Activated T-cell treated with anti-CD3 and anti-CD28 coated beads, Interleukin-2, amount 50 U/mL, for 72 hours (primary cell): ENCODE measurements around the gene TAF4. TPM values are rescaled to one million over a fixed set of nuclear protein-coding genes. Genes with fewer than 3 reads are reported as not detected.

Source experiments
- ATAC-seq, 2 donors: fragments of 150-1000 bp; cut with Tn5 transposase; replicated peaks in 1 of 2; 2 replicates each; pipeline ENCODE4 v1.10.0; 2021; ENCODE audit warnings: moderate library complexity in 2 of 2, mild to moderate bottlenecking in 1 of 2
- DNase-seq, 2 donors: peaks; one replicate each; pipeline ENCODE4 v3.0.0; 2021 to 2022; ENCODE audit warnings: mixed read lengths in 1 of 2
- H3K27ac Mint-ChIP-seq: one replicate; pipeline ENCODE4 v1.8.0; 2022; ENCODE audit warnings: mild to moderate bottlenecking, moderate library complexity, mixed read lengths
- H3K27me3 Mint-ChIP-seq: one replicate; pipeline ENCODE4 v1.8.0; 2022; ENCODE audit warnings: low read depth, mixed read lengths
- H3K36me3 Mint-ChIP-seq, 2 donors: one replicate each; pipeline ENCODE4 v1.8.0; 2022; ENCODE audit warnings: mixed read lengths in 2 of 2, mild to moderate bottlenecking in 1 of 2; ENCODE audit not compliant: insufficient read depth in 2 of 2
- H3K4me1 Mint-ChIP-seq: one replicate; pipeline ENCODE4 v1.8.0; 2022; ENCODE audit warnings: low read depth, mixed read lengths
- H3K4me3 Mint-ChIP-seq, 2 donors: one replicate each; pipeline ENCODE4 v1.8.0; 2022; ENCODE audit warnings: mild to moderate bottlenecking in 2 of 2, mixed read lengths in 2 of 2, moderate library complexity in 2 of 2
- H3K9me3 Mint-ChIP-seq, 2 donors: one replicate each; pipeline ENCODE4 v1.8.0; 2022; ENCODE audit warnings: mixed read lengths in 2 of 2
- total RNA-seq, 2 donors: library from RNA; stranded (reverse); gene quantifications; one replicate each; pipeline ENCODE4 v1.2.3, GENCODE V29; 2022

TAF4 gene
- total RNA-seq, 2 donors from 2014 or later = 15.7 to 21.5 TPM

DNA sequence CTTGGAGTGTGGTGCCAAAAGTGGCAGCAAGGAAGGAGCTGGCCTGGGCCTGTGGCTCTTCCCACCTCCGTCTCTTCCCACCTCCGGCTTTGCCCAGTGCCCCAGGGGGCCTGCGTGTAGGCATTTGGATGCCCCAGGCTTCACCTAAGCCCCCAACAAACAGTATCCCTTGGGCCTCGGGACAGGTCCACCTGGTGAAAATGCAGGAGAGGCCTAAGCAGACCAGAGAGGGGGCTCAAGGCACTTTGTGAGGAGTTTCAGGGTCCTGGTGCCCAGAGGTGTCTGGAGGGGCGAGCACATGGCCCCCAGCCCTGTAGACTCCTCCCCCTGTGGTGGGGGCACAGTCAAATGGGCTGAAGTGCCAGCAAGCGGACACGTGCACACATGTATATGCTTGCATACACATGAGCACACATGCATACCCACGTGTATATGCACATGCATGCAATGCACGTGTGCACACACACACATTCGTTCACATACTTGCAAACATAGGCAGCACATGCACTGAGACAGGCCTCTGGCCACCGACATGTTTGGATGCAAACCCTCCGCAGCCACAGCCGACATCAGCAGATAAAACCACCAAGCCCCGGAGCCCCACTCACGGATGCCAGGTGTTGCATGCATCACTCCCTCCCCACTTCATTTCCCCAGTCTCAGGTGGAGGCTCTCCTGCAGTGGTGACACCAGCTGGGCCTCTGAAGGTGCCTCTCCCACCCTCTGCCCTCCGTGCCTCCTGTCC lies 124.5 kb downstream of the TAF4 start:
- no peaks in the 10 kb centered on the region for H3K27me3 Mint-ChIP-seq
- H3K27ac Mint-ChIP-seq = no peak overlapping the region
- no peak overlapping the region for H3K4me3 Mint-ChIP-seq
- DNase-seq (no peak), ATAC-seq (no peak)
- no peaks in the 10 kb centered on the region for H3K9me3 Mint-ChIP-seq
- H3K36me3 Mint-ChIP-seq = no peaks in the 10 kb centered on the region
- H3K4me1 Mint-ChIP-seq = no peaks in the 10 kb centered on the region

DNA sequence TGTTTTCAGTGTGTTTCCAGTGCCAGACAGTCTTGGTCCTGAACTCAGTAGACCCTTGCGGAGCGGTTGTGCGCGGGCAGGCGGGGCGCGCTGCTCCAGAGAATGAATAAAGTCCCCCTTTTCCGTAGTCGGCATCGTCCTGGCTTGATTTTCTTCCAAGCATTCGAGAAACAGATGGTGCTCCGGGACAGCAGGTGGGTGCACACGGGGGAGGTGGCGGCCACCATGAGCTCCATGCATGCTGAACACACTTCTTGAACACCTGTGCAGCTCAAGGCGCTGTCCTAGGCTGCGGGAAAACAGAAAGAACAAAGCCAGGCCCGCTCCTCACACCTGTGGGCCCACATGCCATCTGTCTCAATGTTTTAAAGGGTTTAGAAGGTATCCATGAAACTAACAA lies 125.2 kb downstream of the TAF4 start:
- H3K4me1 Mint-ChIP-seq = no peaks in the 10 kb centered on the region
- H3K36me3 Mint-ChIP-seq = no peaks in the 10 kb centered on the region
- no peaks in the 10 kb centered on the region for H3K27me3 Mint-ChIP-seq
- no peak overlapping the region for H3K27ac Mint-ChIP-seq
- no peak for DNase-seq
- H3K4me3 Mint-ChIP-seq = no peak overlapping the region
- ATAC-seq = no peak
- no peaks in the 10 kb centered on the region for H3K9me3 Mint-ChIP-seq

- H3K4me1 Mint-ChIP-seq = no peaks in the 10 kb centered on the region
- H3K9me3 Mint-ChIP-seq = no peaks in the 10 kb centered on the region
- H3K27me3 Mint-ChIP-seq = no peaks in the 10 kb centered on the region
- no peak overlapping the region for H3K4me3 Mint-ChIP-seq
- DNase-seq (no peak), ATAC-seq (no peak)
- H3K36me3 Mint-ChIP-seq = no peaks in the 10 kb centered on the region
- no peak overlapping the region for H3K27ac Mint-ChIP-seq
These were observed 125.9 kb downstream of the TAF4 start for GRCh38 chr20:61939691-61940360.

DNA sequence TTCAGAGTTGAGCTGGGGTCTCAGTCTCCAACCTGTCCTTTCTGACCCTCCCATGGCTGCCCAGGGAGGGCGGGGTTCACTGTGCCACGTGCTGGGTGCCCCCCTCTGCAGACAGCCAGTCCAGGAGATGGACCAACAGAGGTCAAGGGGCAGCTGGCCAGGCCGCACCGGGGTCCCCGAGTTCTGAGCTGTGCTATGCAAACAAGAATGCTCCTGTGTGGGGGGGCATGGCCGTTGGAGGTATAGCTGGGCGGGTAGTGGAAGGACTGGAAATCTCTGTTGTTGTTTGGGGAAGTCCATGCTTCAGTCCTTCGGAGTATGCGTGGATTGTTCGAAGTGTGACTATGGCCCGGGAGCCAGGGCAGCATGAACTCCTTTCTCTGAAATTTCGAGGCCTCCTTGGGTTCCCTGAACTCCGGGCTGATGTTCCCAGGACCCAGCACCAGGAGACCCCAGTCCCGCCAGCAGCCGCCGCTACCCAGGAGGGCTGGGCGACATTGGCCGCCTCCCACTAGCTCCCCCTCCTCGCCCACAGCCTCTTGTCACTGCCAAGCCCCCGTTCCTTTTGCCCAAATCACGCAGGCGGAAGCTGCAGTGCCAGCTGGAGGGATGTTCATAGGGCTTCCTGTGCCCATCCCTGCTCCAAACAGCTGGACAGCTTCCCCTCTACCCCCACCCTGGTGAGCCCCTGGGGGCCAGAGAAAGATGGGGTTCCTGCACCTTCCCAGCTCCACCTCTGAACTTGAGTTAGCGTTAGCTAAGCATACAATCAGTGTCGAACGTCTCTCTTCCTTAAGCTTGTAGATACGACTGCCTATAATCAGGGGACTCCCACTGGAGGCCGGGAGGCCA lies 126.6 kb downstream of the TAF4 start:
- H3K27ac Mint-ChIP-seq = no peak overlapping the region
- no peak for ATAC-seq

DNA sequence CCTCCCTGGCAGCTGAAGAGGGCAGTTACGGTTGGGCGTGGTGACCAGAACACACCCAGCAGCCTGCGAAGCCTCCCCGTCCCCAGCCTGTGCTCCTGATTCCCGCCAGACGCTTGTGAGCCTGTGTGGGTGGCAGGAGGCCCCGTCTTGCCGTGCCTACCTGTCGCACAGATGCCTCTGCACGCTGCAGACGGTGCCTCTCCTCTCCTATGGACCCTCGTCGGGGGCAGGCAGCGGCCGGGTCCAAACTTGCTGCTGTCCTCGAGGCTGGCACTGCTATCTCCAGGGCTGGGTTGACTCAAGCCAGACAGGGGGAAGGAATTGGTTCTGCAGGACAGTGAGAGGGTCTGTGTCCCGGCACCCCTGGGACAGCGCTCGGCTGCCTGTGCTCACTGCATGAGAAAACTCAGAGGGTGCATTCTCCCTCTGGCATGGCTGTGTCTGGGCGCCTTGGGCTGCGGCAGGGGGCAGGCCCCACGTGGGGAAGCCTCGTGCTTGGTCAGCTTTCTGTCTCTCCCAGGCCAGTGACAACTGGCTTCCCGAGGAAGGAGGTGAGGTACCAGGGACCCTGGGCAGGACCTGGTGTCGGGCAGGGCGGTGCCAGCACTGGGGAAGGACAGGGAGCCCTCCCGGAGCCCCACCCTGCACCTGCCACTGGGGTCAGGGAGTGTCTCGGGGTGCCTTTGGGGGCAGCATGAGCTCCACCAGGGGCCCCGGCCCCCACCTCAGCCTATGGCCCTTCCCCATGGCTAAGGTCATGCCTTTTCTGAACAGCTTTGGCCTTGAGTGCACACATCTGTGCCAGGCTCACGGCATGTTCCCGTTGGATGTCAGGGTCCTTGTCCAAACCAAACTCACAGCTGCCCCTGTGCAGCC lies 127.5 kb downstream of the TAF4 start:
- ATAC-seq (no peak), DNase-seq (no peak)
- no peaks in the 10 kb centered on the region for H3K36me3 Mint-ChIP-seq
- H3K4me1 Mint-ChIP-seq = no peaks in the 10 kb centered on the region
- no peak overlapping the region for H3K27ac Mint-ChIP-seq
- H3K4me3 Mint-ChIP-seq = no peak overlapping the region
- H3K9me3 Mint-ChIP-seq = no peaks in the 10 kb centered on the region
- no peaks in the 10 kb centered on the region for H3K27me3 Mint-ChIP-seq

More for the DNA sequence above, 126.6 kb downstream of the TAF4 start:
- Mint-ChIP-seq H3K9me3 (no peaks in the 10 kb centered on the region), H3K4me3 (no peak overlapping the region), H3K4me1 (no peaks in the 10 kb centered on the region), H3K36me3 (no peaks in the 10 kb centered on the region), H3K27me3 (no peaks in the 10 kb centered on the region)
- DNase-seq = no peak

GRCh38 chr20:61937146-61937962 lies 128.3 kb downstream of the TAF4 start:
- H3K27me3 Mint-ChIP-seq = no peaks in the 10 kb centered on the region
- no peak overlapping the region for H3K27ac Mint-ChIP-seq

GRCh38 chr20:61936701-61937131 lies 129.0 kb downstream of the TAF4 start:
- Mint-ChIP-seq H3K9me3 (no peaks in the 10 kb centered on the region), H3K27me3 (no peaks in the 10 kb centered on the region), H3K27ac (no peak overlapping the region), H3K4me1 (no peaks in the 10 kb centered on the region), H3K4me3 (no peak overlapping the region), H3K36me3 (no peaks in the 10 kb centered on the region)
- ATAC-seq (no peak), DNase-seq (no peak)

More at GRCh38 chr20:61937146-61937962, 128.3 kb downstream of the TAF4 start:
- Mint-ChIP-seq H3K36me3 (no peaks in the 10 kb centered on the region), H3K4me1 (no peaks in the 10 kb centered on the region), H3K9me3 (no peaks in the 10 kb centered on the region), H3K4me3 (no peak overlapping the region)
- no peak for ATAC-seq
- DNase-seq = no peak

GRCh38 chr20:61935926-61936700 lies 129.6 kb downstream of the TAF4 start:
- Mint-ChIP-seq H3K4me3 (no peak overlapping the region), H3K36me3 (no peaks in the 10 kb centered on the region), H3K9me3 (no peaks in the 10 kb centered on the region), H3K27ac (no peak overlapping the region), H3K27me3 (no peaks in the 10 kb centered on the region), H3K4me1 (no peaks in the 10 kb centered on the region)
- ATAC-seq (no peak), DNase-seq (no peak)

- Mint-ChIP-seq H3K4me1 (no peaks in the 10 kb centered on the region), H3K4me3 (no peak overlapping the region), H3K36me3 (no peaks in the 10 kb centered on the region), H3K9me3 (no peaks in the 10 kb centered on the region), H3K27ac (no peak overlapping the region), H3K27me3 (no peaks in the 10 kb centered on the region)
- ATAC-seq = no peak
- no peak for DNase-seq
These were observed 130.8 kb downstream of the TAF4 start for GRCh38 chr20:61934716-61935530.

- Mint-ChIP-seq H3K27me3 (no peaks in the 10 kb centered on the region), H3K36me3 (no peaks in the 10 kb centered on the region), H3K4me3 (no peak overlapping the region), H3K4me1 (no peaks in the 10 kb centered on the region), H3K27ac (no peak overlapping the region), H3K9me3 (no peaks in the 10 kb centered on the region)
- DNase-seq (no peak), ATAC-seq (no peak)
These were observed 131.5 kb downstream of the TAF4 start for GRCh38 chr20:61933951-61934715.
